ENCODE measurements around the gene ADCY1.

Gene ADCY1

GRCh38 chr7:45653209-45653907, 79.2 kb downstream of the ADCY1 start:
- DNase-seq (ENCODE audit: low read depth): no peak

GRCh38 chr7:45654341-45654740, 80.2 kb downstream of the ADCY1 start:
- DNase-seq (ENCODE audit: low read depth): no peak

GRCh38 chr7:45655539-45655938, 81.4 kb downstream of the ADCY1 start:
- DNase-seq (ENCODE audit: low read depth): no peak

- no peak for DNase-seq (ENCODE audit: low read depth)
Observed at GRCh38 chr7:45656431-45656830, 82.3 kb downstream of the ADCY1 start.

GRCh38 chr7:45657136-45657889, 83.1 kb downstream of the ADCY1 start:
- DNase-seq (ENCODE audit: low read depth): no peak

- no peak for DNase-seq (ENCODE audit: low read depth)
Observed at GRCh38 chr7:45657890-45658715, 83.9 kb downstream of the ADCY1 start.

GRCh38 chr7:45658716-45659495, 84.7 kb downstream of the ADCY1 start:
- no peak for DNase-seq (ENCODE audit: low read depth)

GRCh38 chr7:45659496-45660139, 85.5 kb downstream of the ADCY1 start:
- DNase-seq (ENCODE audit: low read depth): no peak

- no peak for DNase-seq (ENCODE audit: low read depth)
Observed at GRCh38 chr7:45660201-45660900, 86.2 kb downstream of the ADCY1 start.

GRCh38 chr7:45660901-45661211, 86.7 kb downstream of the ADCY1 start:
- no peak for DNase-seq (ENCODE audit: low read depth)

- no peak for DNase-seq (ENCODE audit: low read depth)
Observed at GRCh38 chr7:45661302-45661995, 87.3 kb downstream of the ADCY1 start.

GRCh38 chr7:45662018-45662417, 87.8 kb downstream of the ADCY1 start:
- no peak for DNase-seq (ENCODE audit: low read depth)

- no peak for DNase-seq (ENCODE audit: low read depth)
Observed at GRCh38 chr7:45662540-45663166, 88.5 kb downstream of the ADCY1 start.

- peak; percentile 44 for DNase-seq (ENCODE audit: low read depth)
Observed at GRCh38 chr7:45663167-45663921, 89.2 kb downstream of the ADCY1 start.

- DNase-seq (ENCODE audit: low read depth): no peak
Observed at GRCh38 chr7:45663965-45664633, 89.9 kb downstream of the ADCY1 start.

GRCh38 chr7:45665172-45665571, 91.0 kb downstream of the ADCY1 start:
- no peak for DNase-seq (ENCODE audit: low read depth)

GRCh38 chr7:45670227-45670626, 96.1 kb downstream of the ADCY1 start:
- no peak for DNase-seq (ENCODE audit: low read depth)

GRCh38 chr7:45670717-45671116, 96.5 kb downstream of the ADCY1 start:
- no peak for DNase-seq (ENCODE audit: low read depth)
